ENCODE data around the gene CCDC117.
A peak's percentile ranks its signal among the peaks of the same experiment; 100 is the strongest.
"Not testable (repeated sequence)": the region's sequence is repeated elsewhere in the genome, so short reads cannot be mapped to it uniquely, and the experiment has no call there.

CCDC117 gene, protein sequence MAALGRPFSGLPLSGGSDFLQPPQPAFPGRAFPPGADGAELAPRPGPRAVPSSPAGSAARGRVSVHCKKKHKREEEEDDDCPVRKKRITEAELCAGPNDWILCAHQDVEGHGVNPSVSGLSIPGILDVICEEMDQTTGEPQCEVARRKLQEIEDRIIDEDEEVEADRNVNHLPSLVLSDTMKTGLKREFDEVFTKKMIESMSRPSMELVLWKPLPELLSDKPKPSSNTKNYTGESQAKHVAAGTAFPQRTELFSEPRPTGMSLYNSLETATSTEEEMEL

DNA sequence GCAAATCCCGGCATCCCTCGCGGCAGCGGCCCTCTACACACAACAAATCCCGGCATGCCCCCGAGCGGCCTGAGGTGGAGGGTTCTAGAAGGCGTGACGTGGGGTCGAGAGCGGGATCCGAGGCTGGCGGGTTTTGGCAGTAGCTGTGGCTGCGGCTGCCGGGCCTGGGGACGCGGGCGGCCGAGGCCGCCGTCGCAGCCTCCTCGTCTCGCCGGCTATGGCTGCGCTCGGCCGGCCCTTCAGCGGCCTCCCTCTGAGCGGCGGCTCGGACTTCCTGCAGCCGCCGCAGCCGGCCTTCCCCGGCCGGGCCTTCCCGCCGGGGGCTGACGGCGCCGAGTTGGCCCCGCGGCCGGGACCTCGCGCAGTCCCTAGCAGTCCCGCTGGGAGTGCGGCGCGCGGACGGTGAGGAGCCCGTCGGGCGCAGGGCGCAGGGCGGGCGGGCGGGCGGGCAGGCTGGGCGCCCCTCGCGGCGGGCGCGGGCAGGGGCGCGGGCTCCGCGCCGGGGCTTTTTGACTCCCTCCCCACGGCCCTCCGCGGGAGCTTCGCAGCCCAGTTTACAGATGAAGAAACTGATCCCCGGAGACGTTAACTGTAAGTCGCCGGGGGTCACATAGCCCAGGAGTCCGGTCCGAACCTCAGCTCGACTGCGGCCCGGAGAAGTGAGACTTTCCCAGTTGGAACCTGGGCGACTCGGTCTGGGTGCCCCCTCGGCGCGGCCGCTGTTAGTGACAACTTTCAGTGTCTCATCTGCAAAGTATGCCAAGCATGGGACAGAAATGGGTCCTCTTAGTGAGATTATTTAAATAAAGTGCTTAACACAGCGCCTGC, at the start of gene CCDC117:
CCDC117 (plus strand) TSS at position 63 of the 828 bp plus-strand sequence; CDS start at position 218, 155 bp downstream.
- peak; percentile 83 to 84 for DNase-seq (ENCODE audit: low read depth in 2 of 2)

DNA sequence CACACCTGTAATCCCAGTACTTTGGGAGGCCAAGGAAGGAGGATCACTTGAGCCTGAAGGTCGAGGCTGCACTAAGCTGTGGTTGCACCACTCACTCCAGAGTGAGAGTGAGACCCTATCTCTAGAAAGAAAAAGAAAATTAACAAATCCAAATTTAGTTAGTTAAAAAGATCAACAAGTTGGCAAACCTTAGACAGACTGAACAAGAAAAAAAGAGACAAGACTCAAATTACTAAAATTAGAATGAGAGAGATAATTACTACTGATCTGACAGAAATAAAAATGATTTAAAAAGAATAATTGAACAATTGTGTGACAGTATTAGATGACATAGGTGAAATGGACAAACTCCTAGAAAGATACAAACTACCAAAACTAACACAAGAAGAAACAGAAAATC, 44.5 kb upstream of the CCDC117 start:
- no peak for DNase-seq (ENCODE audit: low read depth in 2 of 2)

DNA sequence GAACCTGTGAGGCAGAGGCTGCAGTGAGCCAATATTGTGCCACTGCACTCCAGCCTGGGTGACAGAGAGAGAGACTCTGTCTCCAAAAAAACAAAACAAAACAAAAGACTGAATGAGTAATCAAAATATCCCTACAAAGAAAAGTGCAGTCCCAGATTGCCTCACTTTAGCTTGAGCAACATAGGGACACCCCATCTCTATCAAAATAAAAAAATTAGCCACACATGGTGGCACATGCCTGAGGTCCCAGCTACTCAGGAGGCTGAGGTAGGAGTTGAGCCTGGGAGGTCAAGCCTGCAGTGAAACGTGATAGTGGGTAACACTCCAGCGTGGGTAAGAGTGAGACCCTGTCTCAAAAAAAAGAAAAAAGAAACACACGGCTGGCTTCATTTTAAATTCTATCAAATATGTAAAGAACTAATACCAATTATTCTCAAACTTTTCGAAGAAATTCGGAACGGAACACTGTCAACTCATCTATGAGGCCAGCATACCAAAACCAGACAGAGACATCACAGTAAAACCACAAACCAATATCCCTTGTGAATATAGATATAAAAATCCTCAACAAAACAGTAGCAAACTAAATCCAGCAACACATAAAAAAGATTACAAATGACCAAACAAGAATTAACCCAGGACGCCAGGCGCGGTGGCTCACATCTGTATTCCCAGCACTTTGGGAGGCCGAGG, 43.7 kb upstream of the CCDC117 start:
- DNase-seq (ENCODE audit: low read depth in 2 of 2) = no peak

GRCh38 chr22:28730179-28730578, 42.3 kb upstream of the CCDC117 start:
- no peak for DNase-seq (ENCODE audit: low read depth in 2 of 2)

- DNase-seq (ENCODE audit: low read depth in 2 of 2) = no peak
Observed at GRCh38 chr22:28734393-28734792, 38.1 kb upstream of the CCDC117 start.

GRCh38 chr22:28736301-28737155, 36.0 kb upstream of the CCDC117 start:
- no peak for DNase-seq (ENCODE audit: low read depth in 2 of 2)

DNA sequence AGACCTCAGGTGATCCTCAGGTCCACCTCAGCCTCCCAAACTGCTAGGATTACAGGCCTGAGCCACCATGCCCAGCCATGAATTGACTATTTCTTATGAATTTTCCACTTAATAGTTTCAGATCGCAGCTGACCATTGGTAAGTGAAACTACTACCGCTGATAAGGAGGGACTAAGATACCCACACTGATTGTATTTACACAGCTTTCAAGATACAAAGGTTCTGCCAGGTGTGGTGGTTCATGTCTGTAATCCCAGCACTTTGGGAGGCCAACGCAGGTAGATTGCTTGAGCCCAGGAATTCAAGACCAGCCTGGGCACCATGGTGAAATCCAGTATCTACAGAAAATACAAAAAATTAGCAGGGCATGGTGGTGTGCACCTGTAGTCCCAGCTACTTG, 34.8 kb upstream of the CCDC117 start:
- DNase-seq (ENCODE audit: low read depth in 2 of 2) = no peak

DNA sequence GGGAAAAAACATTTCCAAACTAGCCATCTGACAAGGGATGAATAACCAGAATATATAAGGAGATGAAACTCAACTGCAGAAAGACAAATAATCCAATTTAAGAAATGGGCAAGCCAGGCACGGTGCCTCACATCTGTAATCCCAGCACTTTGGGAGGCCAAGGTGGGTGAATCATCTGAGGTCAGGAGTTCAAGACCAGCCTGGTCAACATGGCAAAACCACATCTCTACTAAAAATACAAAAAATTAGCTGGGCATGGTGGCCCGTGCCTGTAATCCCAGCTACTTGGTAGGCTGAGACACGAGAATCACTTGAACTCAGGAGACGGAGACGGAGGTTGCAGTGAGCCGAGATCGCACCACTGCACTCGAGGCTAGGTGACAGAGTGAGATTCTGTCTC, 33.6 kb upstream of the CCDC117 start:
- not testable (repeated sequence) for DNase-seq (ENCODE audit: low read depth in 2 of 2)

- DNase-seq (ENCODE audit: low read depth in 2 of 2) = no peak
Observed at GRCh38 chr22:28741200-28741784, 31.2 kb upstream of the CCDC117 start.

- peak; percentile 91 to 93 for DNase-seq (ENCODE audit: low read depth in 2 of 2)
Observed at GRCh38 chr22:28741785-28742561, 30.5 kb upstream of the CCDC117 start, which contains the start of the genes CHEK2 and HSCB. Gene CHEK2, minus strand, starts transcription at chr22:28741820. Its CDS starts 7,099 bp downstream, at chr22:28734721. Gene HSCB, plus strand, starts transcription at chr22:28742039. Its CDS starts 57 bp downstream, at chr22:28742096.

DNA sequence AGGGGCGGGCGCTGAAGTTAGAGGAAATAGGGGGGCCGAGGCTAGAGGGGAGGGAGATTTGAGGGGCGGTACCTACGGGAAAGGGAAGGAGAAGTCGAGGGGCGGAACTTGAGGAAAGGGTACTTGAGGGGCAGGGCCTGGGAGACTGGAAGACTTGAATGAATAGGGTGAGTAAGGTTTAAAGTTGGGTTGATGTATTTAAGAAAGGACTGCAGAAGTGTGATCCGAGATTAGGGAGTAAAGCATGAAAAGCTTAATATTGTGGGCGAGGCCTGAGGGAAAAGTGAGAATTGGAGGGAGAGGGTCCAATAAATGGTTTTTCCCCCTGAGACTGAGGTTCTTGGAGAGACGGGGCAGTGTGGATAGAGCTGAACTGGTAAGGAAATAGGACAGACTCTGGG, 29.9 kb upstream of the CCDC117 start:
- DNase-seq (ENCODE audit: low read depth in 2 of 2) = no peak

DNA sequence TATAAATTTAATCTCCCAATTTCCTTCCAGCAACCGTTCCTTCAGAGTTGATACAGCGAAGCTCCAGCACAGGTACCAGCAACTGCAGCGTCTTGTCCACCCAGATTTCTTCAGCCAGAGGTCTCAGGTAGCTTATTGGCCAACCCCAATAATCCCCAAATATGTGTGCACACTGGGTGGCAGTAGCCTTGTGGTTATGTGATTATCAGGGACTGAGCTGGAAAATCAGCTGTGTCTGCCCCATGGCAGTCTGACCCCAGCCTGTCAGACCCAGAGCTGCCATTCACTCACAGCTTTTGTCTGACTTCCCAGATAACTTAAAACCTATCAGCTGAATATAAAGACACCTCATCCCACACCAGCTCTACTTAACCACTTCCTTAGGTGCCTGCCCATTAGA, 28.6 kb upstream of the CCDC117 start:
- no peak for DNase-seq (ENCODE audit: low read depth in 2 of 2)

- no peak for DNase-seq (ENCODE audit: low read depth in 2 of 2)
Observed at GRCh38 chr22:28750471-28750881, 22.0 kb upstream of the CCDC117 start.

- not testable (repeated sequence) for DNase-seq (ENCODE audit: low read depth in 2 of 2)
Observed at GRCh38 chr22:28754512-28754911, 18.0 kb upstream of the CCDC117 start.

- DNase-seq (ENCODE audit: low read depth in 2 of 2) = no peak
Observed at GRCh38 chr22:28759861-28760560, 12.5 kb upstream of the CCDC117 start.

DNA sequence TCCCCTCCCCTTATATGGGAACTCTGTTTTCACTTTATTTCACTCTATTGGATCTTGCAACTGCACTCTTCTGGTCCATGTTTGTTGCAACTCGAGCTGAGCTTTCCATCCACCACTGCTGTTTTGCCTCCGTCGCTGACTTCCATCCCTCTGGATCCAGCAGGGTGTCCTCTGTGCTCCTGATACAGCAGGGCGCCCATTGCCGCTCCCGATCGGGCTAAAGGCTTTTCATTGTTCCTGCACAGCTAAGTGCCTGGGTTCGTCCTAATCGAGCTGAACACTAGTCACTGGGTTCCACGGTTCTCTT, 11.1 kb upstream of the CCDC117 start:
- DNase-seq (ENCODE audit: low read depth in 2 of 2) = no peak

DNA sequence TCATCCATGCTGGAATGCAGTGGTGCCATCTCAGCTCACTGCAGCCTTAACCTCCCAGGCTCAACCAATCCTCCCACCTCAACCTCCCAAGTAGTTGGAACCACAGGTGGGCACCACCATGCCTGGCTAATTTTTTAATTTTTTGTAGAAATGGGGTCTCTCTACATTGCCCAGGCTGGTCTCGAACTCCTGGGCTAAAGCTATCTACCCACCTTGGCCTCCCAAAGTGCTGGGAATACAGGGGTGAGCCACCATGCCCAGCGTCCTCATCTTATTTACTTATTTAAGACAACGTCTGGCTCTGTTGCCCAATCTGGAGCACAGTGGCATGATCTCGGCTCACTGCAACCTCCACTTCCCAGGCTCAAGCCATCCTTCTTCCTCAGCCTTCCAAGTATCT, 10.5 kb upstream of the CCDC117 start:
- not testable (repeated sequence) for DNase-seq (ENCODE audit: low read depth in 2 of 2)

- no peak for DNase-seq (ENCODE audit: low read depth in 2 of 2)
Observed at GRCh38 chr22:28766628-28767027, 5.9 kb upstream of the CCDC117 start.

DNA sequence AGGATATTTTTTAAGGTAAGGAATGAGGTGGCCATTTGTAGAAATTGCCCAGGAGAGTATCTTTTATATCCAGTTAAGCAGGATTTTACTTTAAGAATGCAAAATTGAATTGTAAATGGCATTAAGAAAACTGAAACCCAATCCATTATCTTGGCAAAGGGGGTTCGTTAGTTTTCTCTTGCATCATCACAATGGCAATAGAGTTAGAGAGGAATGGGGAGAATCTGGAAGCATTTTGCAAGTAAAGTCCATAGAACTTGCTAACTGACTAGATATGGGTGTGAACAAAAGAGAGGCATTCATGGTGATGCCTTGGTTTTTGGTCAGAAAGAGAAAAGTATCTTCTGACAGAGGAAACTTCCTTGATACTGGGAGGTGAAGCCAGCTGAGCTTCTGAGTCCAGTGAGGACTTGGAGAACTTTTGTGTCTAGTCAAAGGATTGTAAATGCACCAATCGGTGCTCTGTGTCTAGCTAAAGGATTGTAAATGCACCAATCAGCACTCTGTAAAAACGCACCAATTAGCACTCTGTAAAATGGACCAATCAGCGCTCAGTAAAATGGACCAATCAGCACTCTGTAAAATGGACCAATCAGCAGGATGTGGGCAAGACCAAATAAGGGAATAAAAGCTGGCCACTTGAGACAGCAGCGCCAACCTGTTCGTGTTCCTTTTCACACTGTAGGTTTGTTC, 3.6 kb upstream of the CCDC117 start:
- no peak for DNase-seq (ENCODE audit: low read depth in 2 of 2)
